ENCODE results near the gene VWCE. TPM values are rescaled to one million over a fixed set of nuclear protein-coding genes. Genes with fewer than 3 reads are reported as not detected.
"Not testable (repeated sequence)": the region's sequence is repeated elsewhere in the genome, so short reads cannot be mapped to it uniquely, and the experiment has no call there.

Gene VWCE
- total and polyA plus RNA-seq, 2 donors from 2014 or later, result 0.32 to 1.2 TPM

DNA sequence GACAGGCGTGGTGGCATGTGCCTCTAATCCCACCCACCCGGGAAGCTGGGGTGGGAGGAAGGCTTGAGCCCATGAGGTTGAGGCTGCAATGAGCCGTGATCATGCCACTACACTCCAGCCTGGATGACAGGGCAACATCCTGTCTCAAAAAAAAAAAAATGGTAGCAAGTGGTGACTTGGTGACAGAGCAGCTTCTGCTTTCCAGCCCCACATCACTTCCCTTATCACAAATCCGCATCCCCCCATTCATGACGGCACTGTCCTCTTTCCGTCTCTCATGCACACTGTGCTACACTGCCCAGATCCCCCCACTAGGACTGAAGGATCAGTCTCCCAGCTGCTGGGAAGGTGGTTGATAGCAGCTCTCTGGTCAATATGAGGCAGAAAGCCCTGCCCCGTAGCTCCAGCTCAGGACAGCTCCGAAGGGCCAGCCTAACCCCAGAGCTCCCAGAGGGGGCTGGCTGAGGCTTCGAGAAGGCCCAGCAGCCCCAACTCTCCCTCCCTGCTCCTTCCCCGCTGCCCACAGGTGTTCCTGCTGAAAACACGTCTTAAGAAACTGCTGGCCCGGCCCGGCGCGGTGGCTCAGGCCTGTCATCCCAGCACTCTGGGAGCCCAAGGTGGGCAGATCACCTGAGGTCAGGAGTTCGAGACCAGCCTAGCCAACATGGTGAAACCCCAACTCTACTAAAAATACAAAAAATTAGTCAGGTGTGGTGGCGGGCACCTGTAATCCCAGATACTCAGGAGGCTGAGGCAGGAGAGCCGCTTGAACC is 38.2 kb downstream of the VWCE start:
- H3K4me1 ChIP-seq (ENCODE audit: control insufficient read depth in 2 of 3, insufficient read depth in 2 of 3, low read depth in 1 of 3, low read length in 3 of 3), result no peaks in the 10 kb centered on the region
- no peak for TF ChIP-seq CTCF (IDR thresholded peaks at IDR 0.05; ENCODE audit: borderline replicate concordance, extremely low read depth, insufficient read depth)
- H3K4me3 ChIP-seq (ENCODE audit: low read length in 3 of 3), result no peak overlapping the region
- H3K36me3 ChIP-seq (ENCODE audit: control insufficient read depth in 2 of 3, insufficient read depth in 3 of 3, low read length in 3 of 3), result no peaks in the 10 kb centered on the region
- DNase-seq (no peak), FAIRE-seq (no peak)
- no peaks in the 10 kb centered on the region for H3K9me3 ChIP-seq (ENCODE audit: control insufficient read depth in 2 of 3, insufficient read depth in 1 of 3, low read length in 3 of 3)
- no peak overlapping the region for H3K9ac ChIP-seq (ENCODE audit: low read length in 3 of 3)
- no peak overlapping the region for H3K27ac ChIP-seq (ENCODE audit: low read depth in 2 of 2, low read length in 2 of 2)
- no peaks in the 10 kb centered on the region for H3K27me3 ChIP-seq (ENCODE audit: control insufficient read depth, insufficient read depth, low read length)
- intact Hi-C loops (cut with DNase I), result no loop called here

GRCh38 chr11:61254403-61255025 is 40.6 kb downstream of the VWCE start:
- H3K27me3 ChIP-seq (ENCODE audit: control insufficient read depth, insufficient read depth, low read length), result no peaks in the 10 kb centered on the region
- no peak overlapping the region for H3K27ac ChIP-seq (ENCODE audit: low read depth in 2 of 2, low read length in 2 of 2)
- no peak overlapping the region for H3K4me3 ChIP-seq (ENCODE audit: low read length in 3 of 3)
- H3K9ac ChIP-seq (ENCODE audit: low read length in 3 of 3), result no peak overlapping the region
- DNase-seq, result peak in 4 of 5 donors; percentile 39 to 66 (median 53)
- H3K4me1 ChIP-seq (ENCODE audit: control insufficient read depth in 2 of 3, insufficient read depth in 2 of 3, low read depth in 1 of 3, low read length in 3 of 3), result no peaks in the 10 kb centered on the region
- peak; percentile 75 for TF ChIP-seq CTCF (IDR thresholded peaks at IDR 0.05; ENCODE audit: borderline replicate concordance, extremely low read depth, insufficient read depth)
- no peaks in the 10 kb centered on the region for H3K36me3 ChIP-seq (ENCODE audit: control insufficient read depth in 2 of 3, insufficient read depth in 3 of 3, low read length in 3 of 3)
- no peak for FAIRE-seq
- intact Hi-C loops (cut with DNase I), result no loop called here
- H3K9me3 ChIP-seq (ENCODE audit: control insufficient read depth in 2 of 3, insufficient read depth in 1 of 3, low read length in 3 of 3), result no peaks in the 10 kb centered on the region

DNA sequence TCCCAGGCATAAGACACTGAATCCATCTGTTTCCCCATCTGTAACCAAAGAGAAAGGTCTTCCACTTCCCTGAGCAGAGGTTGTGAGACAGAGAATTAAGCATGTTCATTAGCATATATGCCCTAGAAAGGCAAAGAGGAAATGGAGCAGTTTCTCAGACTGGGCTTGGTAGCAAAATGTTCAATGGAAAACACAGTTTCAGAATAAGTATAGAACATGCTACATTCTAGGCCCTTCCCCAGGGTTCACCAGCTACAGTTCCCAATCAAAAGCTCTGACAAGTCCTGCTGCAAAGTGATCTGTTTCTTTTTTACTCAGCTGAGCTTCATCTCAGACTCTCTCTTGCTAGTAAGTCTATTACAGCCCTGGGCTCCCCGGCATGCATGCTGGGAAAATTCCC is 42.8 kb downstream of the VWCE start:
- H3K9ac ChIP-seq (ENCODE audit: low read length in 3 of 3); H3K4me1 ChIP-seq (ENCODE audit: control insufficient read depth in 2 of 3, insufficient read depth in 2 of 3, low read depth in 1 of 3, low read length in 3 of 3); FAIRE-seq; H3K27ac ChIP-seq (ENCODE audit: low read depth in 2 of 2, low read length in 2 of 2); H3K27me3 ChIP-seq (ENCODE audit: control insufficient read depth, insufficient read depth, low read length); H3K36me3 ChIP-seq (ENCODE audit: control insufficient read depth in 2 of 3, insufficient read depth in 3 of 3, low read length in 3 of 3); H3K4me3 ChIP-seq (ENCODE audit: low read length in 3 of 3); DNase-seq; H3K9me3 ChIP-seq (ENCODE audit: control insufficient read depth in 2 of 3, insufficient read depth in 1 of 3, low read length in 3 of 3); intact Hi-C loops (cut with DNase I): not testable (repeated sequence)

DNA sequence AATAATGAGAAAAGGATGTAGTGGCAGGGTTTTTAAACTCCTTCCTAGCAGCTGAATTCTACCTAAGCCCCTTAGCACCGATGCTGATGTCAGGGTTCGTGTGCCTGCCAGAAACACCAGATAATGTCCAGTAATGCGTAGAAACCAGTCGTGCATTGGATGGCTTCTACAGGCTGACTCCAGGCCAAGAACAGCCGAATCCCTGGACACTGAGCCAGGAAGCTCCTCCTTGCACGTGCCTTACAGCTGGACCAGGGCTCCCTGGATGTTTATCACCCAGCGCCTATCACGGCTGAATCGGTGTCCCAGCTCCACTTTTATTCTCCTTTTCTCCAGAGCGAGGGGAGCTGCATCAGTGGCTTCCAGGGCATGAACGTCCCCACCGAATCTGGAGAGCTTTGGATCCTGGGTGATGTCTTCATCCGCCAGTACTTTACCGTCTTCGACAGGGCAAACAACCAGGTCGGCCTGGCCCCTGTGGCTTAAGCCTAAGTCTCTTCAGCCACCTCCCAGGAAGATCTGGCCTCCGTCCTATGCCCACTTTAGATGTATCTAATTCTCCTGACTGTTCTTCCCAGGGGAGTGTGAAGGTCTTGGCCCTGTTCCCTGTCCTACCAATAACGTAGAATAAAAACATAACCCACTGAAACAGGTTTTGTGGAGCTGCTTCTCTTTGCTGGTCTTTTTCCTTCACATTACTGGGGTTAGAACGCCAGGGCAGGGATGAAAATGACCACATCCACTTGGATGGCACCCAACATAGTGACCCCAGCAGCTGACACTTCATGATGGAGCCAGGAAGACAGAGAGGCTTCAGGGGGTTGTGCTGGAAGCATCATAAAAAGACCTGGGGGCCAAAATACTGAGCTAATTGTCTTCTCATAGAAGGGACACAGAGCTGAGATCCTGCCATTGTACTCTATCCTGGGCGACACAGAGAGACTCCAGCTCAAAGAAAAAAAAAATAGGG is 44.0 kb downstream of the VWCE start:
- H3K9ac ChIP-seq (ENCODE audit: low read length in 3 of 3); FAIRE-seq; H3K27ac ChIP-seq (ENCODE audit: low read depth in 2 of 2, low read length in 2 of 2); H3K36me3 ChIP-seq (ENCODE audit: control insufficient read depth in 2 of 3, insufficient read depth in 3 of 3, low read length in 3 of 3); H3K9me3 ChIP-seq (ENCODE audit: control insufficient read depth in 2 of 3, insufficient read depth in 1 of 3, low read length in 3 of 3); H3K4me3 ChIP-seq (ENCODE audit: low read length in 3 of 3); DNase-seq; intact Hi-C loops (cut with DNase I); H3K4me1 ChIP-seq (ENCODE audit: control insufficient read depth in 2 of 3, insufficient read depth in 2 of 3, low read depth in 1 of 3, low read length in 3 of 3); H3K27me3 ChIP-seq (ENCODE audit: control insufficient read depth, insufficient read depth, low read length): not testable (repeated sequence)

GRCh38 chr11:61249201-61249600 is 45.9 kb downstream of the VWCE start:
- H3K27ac ChIP-seq (ENCODE audit: low read depth in 2 of 2, low read length in 2 of 2); FAIRE-seq; H3K9ac ChIP-seq (ENCODE audit: low read length in 3 of 3); H3K27me3 ChIP-seq (ENCODE audit: control insufficient read depth, insufficient read depth, low read length); H3K36me3 ChIP-seq (ENCODE audit: control insufficient read depth in 2 of 3, insufficient read depth in 3 of 3, low read length in 3 of 3); H3K4me3 ChIP-seq (ENCODE audit: low read length in 3 of 3); intact Hi-C loops (cut with DNase I); H3K4me1 ChIP-seq (ENCODE audit: control insufficient read depth in 2 of 3, insufficient read depth in 2 of 3, low read depth in 1 of 3, low read length in 3 of 3); H3K9me3 ChIP-seq (ENCODE audit: control insufficient read depth in 2 of 3, insufficient read depth in 1 of 3, low read length in 3 of 3): not testable (repeated sequence)
- DNase-seq, result peak in 1 of 5 donors; percentile 11

DNA sequence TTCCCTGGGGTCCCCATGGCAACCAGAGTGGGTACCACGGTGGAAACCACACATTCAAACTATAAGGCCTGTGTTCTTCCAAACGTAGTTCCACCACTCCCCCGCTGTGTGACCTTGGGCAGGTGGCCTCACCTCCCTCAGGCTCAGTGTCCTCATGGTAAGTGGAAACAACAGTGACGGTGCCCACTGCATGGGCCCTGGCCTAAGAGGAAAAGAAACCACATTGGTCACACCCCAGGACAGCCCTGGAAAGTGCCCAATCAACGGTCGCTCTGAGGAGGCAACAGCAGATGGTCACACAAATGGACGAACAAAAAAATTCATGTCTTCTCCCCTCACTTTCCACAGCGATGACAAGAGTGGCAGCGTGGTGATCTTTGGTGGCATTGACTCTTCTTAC is 47.0 kb downstream of the VWCE start:
- H3K4me3 ChIP-seq (ENCODE audit: low read length in 3 of 3); H3K36me3 ChIP-seq (ENCODE audit: control insufficient read depth in 2 of 3, insufficient read depth in 3 of 3, low read length in 3 of 3); FAIRE-seq; intact Hi-C loops (cut with DNase I); DNase-seq; H3K27me3 ChIP-seq (ENCODE audit: control insufficient read depth, insufficient read depth, low read length); H3K4me1 ChIP-seq (ENCODE audit: control insufficient read depth in 2 of 3, insufficient read depth in 2 of 3, low read depth in 1 of 3, low read length in 3 of 3); H3K9ac ChIP-seq (ENCODE audit: low read length in 3 of 3); H3K9me3 ChIP-seq (ENCODE audit: control insufficient read depth in 2 of 3, insufficient read depth in 1 of 3, low read length in 3 of 3); H3K27ac ChIP-seq (ENCODE audit: low read depth in 2 of 2, low read length in 2 of 2): not testable (repeated sequence)
